Hematopoietic multipotent progenitor cell treated with erythropoietin and hydrocortisone succinate and interleukin-3 and kit ligand, for 17 days (in vitro differentiated cells): Measurements from ENCODE around the gene LY6G5C.

ENCODE experiments used
- DNase-seq: peaks from one replicate; pipeline ENCODE4 v3.0.0-alpha.2; 2015; ENCODE audit warnings: low spot score

Gene LY6G5C

DNA sequence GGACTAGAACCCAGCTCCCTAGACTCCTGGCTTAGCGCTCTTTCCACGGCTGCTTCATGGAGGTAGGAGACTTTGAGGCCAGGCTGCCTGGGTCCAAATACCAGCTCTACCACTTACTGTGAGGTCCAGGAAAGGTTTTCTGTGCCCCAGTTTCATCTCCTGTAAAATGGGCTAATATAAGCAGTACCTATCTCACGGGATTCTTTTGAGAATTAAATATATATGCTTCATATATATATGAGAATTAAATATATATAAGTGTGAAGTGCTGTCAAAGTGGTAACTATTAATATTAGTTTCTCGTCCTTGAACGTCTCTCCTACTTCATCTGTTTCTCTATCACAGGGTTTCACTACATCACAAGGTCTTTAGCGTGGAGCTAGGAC, 10.2 kb upstream of the LY6G5C start:
- DNase-seq = no peak

DNA sequence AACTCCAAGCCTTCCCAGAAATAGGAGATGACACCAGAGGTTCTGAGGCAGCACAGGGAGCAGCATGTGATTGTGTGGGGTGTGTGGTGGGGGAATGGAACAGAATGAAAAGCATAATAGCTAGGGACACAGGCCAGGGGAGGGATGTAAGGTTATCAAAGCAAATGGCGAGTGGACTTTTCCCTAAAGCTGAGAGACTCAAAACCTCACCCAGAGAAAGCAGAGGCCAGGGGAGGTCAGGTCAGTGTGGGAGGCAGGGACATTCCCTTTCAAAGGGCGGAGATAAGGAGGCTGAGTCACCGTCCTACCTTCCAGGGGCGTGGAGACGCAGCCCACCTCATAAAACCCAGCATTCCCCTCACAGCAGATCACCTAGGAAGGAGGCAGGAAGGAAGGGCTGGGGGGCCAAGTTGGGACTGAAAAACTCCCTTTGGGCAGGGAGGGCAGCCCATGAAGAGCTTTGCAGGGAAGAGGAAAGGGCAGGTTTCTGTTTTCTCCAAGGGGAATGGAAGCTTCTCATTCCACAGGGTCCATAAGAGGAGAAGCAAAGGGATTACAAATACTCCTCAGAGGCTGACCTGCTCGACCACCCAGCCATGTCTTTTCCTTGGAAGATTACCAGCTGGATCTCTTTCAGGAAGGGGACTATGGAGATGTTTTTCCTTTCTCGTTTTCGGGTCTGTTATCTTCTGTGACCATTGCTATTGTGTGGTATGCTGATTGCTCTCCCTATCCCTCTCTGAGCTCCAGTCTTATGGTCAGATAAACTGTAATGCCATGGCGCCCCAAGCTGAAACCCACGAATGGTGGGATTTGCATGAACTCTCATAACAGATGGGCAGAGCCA, 9.6 kb upstream of the LY6G5C start:
- DNase-seq = peak; percentile 27

DNA sequence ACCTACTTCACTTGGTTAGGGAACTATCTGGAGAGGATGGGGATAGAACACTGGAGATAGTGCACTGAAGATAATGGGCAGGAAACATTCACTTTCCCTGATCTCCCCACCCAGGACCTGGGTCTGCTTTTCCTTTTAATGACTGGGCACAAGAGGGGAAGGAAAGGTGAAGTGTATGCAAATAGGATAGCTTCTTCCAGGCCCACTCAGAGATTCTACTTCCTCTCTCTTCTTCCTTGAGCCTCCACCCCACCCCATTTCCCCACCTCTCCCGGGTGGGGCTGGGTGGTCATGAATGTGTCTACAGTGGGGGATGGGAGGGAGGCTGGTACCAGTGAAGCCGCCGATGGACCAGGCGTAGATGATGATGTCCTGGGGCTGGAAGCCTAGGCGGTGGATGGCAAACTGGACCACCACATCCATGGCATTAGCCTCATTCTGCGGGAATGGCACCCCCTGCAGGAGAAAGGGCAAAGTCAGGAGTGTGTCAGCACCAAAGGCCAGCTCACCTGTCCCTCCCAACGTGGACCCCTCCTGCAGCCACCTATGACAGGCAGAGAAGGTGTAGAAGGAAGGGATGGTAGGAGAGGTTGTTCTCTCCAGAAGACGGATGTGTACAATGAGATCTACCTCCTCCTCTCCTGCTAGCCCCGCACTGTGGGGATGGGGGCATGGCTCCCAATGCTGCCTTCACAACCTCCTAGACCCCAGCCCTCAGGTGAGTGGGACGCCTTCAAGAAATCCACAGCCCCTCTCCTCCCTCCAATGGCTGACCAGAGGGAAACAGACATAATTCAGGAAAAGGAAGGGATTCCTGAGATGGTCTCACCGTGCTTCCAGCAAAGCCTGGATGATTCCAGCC, 8.6 kb upstream of the LY6G5C start:
- DNase-seq = peak; percentile 23

DNA sequence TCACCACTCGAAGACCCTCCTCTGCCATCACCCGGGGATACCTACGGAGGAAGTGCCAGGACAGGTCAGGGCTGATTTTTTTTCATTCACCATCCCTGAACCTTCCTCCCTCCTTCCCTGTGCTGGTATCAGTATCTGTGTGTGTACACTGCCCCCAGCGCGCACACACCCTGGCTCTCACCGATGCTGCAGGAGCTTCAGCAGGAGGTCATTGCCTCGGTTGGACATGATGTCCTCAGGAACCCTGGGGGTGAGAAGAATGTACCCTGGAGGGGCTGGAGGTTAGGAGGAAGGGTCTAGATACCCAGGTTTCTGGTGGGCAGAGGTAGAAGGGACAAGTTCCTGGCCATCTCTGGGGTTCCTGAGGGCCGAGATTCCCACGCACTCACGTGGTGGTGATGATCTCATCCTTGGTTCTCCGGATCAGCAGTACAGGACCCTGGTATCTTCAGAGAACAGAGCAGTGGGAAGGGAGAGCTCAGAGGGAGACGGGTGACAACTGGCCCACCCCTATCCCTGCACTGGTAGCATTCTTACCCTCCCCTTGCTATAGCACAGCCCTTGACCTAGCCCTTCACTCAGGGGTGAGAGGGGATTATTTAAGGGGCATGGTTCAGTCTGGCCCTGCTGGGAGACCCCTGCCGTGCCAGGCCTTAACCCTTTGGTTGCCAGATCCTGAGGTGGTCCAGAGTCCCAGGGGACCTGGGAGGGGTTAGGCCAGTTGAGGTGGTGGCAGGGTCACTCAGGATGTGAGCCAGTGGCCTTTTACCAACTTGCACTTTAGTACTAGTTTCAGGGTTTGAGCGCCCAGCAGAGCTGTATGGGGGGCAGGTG, 7.2 kb upstream of the LY6G5C start:
- DNase-seq = no peak

DNA sequence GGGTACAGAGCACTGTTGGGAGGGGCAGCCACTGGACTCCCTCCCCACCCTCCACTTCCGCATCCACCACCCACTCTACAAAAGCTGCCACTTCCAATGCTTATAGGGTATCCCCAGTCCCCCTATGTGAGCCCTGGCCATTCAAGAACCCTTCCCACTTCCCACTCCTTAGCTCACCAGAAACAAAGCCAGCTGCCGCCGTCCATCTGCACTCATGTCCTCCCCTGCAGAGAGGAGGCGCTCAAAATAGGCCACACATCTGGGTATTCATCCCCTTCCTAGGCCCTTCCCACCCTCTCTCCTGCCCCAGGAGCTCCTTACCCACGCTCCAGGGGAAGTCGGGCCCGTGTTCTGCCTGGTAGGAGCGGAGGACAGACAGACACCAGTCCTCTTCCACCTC, 6.5 kb upstream of the LY6G5C start:
- DNase-seq = no peak

DNA sequence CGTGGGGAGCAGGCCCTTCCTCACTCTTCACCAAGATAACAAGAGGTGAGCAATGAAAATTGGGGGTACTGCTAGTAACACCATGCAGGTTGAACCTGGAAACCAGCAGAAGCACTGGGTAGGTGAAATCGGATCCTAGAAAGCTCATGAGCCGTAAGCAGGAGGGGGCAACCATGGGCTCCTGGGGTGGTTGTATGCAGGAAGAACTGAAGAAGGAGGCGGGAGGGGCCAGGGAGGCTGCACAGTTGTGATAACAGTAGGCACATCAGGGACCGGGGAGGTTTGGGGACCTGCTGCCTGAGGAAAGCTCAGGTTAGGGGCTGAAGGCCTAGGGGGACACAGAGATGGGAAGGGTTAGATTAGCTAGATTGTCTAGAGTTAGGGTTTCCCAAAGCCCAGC, 5.6 kb upstream of the LY6G5C start:
- peak; percentile 31 for DNase-seq

DNA sequence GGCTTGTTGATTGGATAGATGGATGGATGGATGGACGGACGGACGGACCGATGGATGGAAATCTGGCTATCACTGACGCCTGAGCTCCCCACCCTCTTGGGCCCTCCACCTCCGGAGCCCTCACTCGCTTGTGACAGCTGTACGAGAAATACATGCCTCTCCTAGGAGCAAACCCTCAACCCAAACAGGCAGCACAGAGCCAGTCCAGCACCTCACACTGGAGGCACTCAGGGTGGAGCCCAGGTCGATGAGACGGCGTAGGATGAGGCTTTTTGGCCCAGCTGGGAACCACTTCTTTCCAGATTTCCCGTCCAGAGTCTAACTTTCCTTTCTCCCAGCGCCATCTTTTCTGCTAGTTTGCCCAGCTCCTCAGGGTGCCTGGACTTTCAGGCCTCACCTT, 2.7 kb upstream of the LY6G5C start:
- no peak for DNase-seq

DNA sequence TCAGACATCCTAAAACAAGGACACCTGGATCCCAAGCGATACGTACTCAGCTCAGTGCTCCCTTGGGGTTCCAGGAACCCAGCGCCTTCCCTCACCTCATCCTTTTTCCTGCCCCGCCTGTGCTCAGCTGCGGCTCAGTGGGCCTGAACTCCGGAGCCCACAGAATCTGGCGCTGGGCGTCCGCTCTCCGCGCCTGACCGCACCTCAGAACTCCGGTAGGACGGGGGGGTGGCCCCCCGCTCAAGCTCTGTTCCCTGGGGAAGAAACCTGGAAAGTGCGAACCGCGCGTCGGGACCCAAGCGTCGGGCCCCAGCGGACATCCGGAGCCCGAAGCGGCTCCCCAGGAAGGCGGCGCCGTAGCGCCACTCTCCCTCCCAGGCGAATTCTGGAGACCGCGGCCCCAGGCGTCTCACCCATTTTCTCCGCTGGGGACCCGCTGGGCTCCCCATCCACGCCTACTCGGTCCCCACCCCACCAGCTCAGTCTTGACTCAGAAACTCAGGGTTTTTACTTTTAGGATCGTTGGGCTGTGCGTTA, 336 bp upstream of the LY6G5C start:
- DNase-seq = no peak

DNA sequence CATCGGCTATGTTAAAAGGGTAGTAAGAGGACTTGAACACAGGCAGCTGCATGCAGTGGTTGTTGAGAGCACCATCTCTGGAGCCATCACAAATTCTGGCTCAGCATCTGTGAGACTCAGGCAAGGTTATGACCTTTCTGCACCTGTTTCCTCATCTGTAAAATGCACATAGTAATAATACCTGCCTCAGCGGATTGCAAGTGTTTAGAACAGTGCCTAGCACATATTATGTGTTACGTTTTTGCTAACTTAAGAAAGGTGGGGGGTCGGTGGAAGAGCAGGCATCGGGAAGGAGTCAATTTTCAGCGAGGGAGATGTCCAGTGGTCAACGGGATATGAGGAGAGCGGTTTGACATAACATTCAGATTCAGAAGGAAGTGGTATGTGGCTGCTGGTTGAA, 2.9 kb downstream of the LY6G5C start:
- no peak for DNase-seq

DNA sequence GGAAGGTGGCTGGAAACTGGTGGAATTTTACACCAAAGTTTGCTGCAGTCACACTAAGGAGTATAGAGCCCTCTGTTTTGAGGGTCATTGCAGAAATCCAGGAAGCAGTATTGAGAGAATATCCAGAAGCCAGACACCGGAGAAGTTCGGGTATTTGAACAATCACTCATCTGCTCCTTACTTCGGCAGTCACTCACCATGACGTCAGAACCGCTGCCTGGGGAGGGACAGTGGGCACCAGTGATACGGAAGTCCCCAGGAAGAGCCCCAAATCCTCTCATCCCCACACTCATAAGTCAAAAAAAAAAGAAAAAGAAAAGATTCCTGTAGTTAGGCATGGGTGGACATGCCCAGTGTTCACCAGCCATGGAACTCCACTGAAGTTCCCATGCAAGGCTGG, 4.0 kb downstream of the LY6G5C start:
- no peak for DNase-seq

DNA sequence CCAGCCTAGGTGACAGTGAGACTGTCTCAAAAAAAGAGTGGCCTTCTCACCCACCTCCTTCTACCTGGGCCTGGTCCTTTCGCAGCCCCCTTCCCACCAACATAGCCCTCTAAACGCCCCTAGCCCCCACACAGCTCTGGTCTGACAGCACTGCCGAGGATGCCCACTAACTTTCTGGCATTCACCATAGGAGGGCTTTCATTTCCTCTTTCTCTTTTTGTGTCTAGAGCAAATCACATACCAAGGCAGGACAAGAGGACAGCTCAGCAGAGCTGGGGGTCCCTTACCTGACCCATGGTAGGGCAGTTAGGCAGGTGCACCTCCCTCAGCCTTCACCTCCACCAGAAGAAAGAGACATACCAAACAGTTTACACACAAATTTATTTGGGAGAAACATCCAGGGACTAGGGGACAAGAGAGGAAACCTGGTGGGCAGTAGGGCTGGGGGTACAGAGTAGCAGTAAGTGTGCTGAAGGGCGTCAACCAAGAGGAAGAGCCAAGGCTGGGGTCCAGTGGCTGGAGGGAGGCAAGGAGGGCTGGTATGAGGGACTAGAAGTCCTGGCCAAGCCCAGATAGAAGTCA, 4.5 kb downstream of the LY6G5C start:
- DNase-seq = no peak

DNA sequence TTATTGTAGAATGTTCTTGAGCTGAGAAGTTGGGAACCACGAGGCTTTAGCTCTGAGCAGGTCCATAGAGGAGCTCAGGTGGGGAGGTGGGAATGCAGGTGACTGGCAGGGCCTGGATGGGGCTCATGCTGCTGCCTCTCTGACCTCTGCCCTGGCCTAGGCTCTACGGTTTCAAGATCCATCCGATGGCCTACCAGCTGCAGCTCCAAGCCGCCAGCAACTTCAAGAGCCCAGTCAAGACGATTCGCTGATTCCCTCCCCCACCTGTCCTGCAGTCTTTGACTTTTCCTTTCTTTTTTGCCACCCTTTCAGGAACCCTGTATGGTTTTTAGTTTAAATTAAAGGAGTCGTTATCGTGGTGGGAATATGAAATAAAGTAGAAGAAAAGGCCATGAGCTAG, 11.2 kb downstream of the LY6G5C start, which contains the start of gene LY6G5B:
LY6G5B (plus strand) TSS at position 301 of the 400 bp plus-strand sequence. CDS start 975 bp downstream, outside the sequence.
- DNase-seq = no peak

DNA sequence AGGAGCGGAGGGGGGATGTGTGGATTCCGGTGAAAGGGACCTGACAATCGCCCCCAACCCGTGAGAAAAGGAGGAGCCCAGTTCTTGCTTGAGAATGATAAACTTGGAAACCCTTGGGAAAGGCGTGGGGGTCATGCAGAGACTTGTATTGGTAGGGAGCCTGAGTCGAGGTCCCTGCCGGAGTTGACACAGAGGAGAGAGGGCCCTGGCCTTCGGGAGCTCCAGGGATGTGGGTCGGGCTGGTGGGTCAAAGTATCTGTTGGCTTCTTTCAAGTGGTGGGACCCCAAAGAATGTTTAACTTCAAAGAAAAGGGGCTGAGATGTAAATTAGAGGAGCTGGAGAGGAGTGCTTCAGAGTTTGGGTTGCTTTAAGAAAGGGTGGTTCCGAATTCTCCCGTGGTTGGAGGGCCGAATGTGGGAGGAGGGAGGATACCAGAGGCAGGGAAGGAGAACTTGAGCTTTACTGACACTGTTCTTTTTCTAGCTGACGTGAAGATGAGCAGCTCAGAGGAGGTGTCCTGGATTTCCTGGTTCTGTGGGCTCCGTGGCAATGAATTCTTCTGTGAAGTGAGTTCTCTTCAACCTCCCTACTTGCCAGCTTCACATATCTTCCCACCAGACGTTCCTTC, 14.4 kb downstream of the LY6G5C start:
- DNase-seq = peak; percentile 35

DNA sequence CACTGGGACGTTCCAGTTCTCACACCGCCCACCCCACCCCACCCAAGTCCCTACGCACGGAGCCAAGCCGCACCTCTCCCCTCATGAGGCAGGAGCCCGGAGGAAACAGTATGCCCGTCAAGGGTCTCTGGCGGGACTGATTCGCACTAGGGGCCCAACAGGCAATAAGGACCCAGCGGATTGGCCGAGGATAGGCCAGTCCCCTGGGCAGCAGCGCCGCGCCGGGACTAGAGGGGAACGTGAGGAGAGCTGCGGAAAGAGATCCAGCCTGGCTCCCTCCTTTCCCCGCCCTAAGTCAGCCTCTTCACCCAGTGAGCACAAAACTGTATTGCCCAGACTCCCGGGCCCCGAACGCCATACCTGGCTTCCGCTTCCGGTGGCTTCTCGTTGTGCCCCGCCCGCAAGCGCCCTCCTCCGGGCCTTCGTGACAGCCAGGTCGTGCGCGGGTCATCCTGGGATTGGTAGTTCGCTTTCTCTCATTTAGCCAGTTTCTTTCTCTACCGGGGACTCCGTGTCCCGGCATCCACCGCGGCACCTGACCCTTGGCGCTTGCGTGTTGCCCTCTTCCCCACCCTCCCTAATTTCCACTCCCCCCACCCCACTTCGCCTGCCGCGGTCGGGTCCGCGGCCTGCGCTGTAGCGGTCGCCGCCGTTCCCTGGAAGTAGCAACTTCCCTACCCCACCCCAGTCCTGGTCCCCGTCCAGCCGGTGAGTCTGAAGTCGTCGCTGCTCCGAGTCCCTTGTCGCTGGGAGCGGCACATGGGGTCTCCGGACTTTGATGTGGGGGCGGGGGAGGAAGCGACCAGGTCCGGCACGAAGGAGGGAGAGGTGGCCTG, 15.1 kb downstream of the LY6G5C start, which contains the start of gene CSNK2B:
CSNK2B (plus strand) TSS at position 580 of the 836 bp plus-strand sequence. CDS start 752 bp downstream, outside the sequence.
- peak; percentile 97 for DNase-seq

DNA sequence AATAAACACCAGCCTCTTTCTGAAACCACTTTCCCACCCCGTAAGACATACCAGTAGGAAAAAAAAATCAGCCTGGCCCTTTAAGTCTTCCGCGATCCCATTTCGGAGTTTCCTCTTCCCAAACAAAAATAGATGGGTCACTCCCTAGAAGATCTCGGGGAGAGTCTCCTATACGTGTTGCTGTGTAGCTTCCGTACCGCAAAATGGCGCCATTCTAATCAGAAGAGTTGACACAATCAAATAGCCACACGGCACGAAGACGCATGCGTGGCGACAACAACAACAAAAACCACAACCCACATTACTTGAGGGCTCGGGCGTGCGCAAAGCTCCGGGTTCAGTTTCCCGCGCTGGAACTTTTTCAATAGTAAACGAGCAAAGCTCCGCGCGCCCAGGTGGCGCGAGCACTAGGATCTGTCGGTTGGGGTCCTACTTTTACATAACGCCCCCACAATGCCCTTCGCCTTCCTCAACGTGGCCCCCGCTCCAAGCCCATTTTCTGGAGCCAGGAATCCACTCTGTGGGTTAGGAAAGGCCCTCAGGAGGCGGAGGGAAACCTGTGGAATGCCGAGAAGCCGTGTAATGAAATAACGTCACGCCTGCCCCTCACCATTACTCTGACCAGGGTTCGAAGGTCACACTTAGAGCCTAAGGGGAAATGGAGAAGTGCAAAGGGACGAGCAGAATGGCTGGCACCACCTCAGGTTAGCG, 15.9 kb downstream of the LY6G5C start, which contains the start of gene GPANK1:
GPANK1 (minus strand) TSS at position 208 of the 711 bp plus-strand sequence. CDS start 519 bp downstream, outside the sequence.
- peak; percentile 89 for DNase-seq

DNA sequence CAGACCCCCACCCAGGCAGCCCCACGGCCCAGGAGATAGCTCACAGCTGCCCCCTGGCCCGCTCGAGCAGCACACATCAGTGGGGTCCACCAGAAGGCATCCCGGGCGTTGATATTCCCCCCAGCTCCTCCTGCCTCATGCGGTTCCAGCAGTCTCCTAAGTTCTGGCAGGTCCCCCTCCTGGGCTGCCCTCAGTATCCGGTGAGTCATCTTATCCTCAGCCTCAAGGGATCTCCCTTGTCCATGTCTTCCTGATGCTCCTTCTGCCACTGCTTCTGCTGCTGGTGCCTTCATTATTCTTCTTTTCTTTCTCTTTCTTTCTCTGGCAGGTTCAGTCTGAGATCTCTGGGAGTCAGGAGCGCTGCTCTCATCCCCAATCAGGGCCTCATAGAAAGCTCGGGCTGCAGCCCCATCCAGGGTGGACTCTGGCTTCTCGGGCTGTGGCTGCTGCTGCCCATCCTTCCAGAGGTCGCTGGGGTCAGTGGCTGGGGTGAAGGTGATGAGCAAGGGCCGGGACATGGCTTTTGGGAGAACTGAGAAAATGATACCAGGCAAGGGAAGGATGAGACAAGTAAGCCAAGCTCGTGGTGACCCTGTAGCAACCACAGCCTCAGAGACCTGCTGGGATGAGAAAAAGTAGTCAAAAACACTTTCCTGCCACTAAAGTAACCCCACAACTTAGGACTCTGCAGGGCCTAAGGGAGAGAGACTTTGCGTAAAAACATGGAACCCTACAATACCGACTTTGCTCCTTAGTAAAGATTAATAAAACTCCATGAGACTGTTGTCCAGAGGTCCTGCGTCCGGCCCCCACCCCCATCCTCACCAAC, 16.7 kb downstream of the LY6G5C start:
- DNase-seq = peak; percentile 48

DNA sequence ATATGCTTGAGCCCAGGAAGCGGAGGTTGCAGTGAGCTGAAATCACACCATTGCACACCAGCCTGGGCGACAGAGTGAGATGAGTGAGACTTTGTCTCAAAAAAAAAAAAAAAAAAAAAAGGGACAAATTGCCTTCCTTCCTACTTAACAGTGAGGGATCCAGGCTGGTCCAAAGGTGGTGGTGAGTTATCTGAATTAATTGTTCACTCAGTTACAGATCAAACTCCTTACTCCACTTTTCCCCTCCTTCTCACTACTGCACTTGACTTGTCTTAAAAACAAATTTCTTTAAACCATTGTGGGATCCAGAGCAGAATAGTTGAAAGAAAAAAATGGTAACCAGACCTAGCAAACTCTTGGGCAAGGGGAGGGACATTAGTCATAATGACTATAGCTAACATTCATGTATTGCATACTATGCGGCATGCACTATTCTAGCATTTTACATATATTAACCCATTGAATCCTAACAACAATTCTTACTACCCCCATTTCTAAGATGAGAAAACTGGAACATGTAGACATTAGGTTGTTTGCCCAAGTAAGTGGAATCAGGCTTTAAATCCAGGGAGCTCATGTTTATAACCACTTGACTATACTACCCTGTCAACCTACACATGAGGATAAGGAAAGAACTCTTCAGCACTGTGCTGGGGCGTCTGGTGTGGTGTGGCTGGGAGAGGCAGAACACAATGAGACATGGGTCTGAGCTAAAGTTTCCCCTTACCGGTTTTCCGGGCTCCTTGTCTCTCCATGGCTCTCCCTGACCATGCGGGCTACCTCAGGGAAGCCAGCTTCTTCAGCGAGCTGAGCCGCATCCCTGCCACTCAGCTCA, 17.5 kb downstream of the LY6G5C start:
- DNase-seq = peak; percentile 21
